ENCODE measurements around the gene RAC2. TPM values are rescaled to one million over a fixed set of nuclear protein-coding genes. Genes with fewer than 3 reads are reported as not detected.

Gene RAC2
- total RNA-seq, 2 donors from 2014 or later = 9.7 to 14.4 TPM

DNA sequence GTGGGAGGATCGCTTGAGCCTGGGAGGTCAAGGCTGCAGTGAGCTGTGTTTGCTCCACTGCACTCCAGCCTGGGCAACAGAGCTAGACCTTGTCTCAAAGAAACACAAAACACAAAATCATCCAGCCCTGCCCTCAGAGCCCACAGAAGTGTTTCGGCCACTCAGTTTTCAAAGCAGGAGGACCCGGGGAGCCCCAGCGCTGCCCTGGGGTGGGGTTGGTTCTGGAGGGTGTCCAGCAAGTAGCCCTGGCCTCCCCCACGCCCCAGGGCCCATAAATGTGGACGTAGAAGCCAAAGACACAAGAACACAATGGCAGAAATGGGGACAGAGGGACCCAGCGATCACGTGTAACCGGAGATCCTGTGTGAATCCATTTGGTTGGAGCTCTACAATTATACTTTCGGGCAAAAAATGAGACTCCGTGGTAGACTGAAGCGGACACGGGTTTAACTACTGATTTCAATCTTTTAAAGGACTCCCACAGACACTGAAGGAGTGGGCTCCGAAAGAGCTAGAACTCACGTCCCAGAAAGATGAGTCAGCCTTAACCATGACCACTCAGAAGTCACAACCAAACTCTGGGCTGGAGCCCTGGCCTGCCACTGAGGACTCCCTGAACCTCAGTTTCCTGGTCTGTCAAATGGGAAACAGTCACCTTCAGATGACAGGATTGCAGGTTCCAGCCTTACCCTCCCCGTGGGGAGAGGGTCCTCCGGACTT is 29.2 kb upstream of the RAC2 start:
- Histone ChIP-seq H3K9me3 (no peaks in the 10 kb centered on the region), H3K4me3 (no peak overlapping the region), H3K27me3 (replicated peaks; ENCODE audit: insufficient read depth) (peaks cover 4% of the 10 kb centered on the region), H3K4me1 (replicated peaks) (no peaks in the 10 kb centered on the region), H3K36me3 (no peaks in the 10 kb centered on the region), H3K27ac (no peak overlapping the region)
- 48% methylated on average over 17 of the region's 17 CpGs for WGBS
- intact Hi-C loops (cut with DNase I) = no loop called here
- DNase-seq (ENCODE audit: low spot score) = no peak
- TF ChIP-seq, protein P1, sequence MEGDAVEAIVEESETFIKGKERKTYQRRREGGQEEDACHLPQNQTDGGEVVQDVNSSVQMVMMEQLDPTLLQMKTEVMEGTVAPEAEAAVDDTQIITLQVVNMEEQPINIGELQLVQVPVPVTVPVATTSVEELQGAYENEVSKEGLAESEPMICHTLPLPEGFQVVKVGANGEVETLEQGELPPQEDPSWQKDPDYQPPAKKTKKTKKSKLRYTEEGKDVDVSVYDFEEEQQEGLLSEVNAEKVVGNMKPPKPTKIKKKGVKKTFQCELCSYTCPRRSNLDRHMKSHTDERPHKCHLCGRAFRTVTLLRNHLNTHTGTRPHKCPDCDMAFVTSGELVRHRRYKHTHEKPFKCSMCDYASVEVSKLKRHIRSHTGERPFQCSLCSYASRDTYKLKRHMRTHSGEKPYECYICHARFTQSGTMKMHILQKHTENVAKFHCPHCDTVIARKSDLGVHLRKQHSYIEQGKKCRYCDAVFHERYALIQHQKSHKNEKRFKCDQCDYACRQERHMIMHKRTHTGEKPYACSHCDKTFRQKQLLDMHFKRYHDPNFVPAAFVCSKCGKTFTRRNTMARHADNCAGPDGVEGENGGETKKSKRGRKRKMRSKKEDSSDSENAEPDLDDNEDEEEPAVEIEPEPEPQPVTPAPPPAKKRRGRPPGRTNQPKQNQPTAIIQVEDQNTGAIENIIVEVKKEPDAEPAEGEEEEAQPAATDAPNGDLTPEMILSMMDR (IDR thresholded peaks at IDR 0.05) = no peak
- TF ChIP-seq POLR2AphosphoS5 (IDR thresholded peaks at IDR 0.05) (no peak), POLR2A (IDR thresholded peaks at IDR 0.05) (no peak)

DNA sequence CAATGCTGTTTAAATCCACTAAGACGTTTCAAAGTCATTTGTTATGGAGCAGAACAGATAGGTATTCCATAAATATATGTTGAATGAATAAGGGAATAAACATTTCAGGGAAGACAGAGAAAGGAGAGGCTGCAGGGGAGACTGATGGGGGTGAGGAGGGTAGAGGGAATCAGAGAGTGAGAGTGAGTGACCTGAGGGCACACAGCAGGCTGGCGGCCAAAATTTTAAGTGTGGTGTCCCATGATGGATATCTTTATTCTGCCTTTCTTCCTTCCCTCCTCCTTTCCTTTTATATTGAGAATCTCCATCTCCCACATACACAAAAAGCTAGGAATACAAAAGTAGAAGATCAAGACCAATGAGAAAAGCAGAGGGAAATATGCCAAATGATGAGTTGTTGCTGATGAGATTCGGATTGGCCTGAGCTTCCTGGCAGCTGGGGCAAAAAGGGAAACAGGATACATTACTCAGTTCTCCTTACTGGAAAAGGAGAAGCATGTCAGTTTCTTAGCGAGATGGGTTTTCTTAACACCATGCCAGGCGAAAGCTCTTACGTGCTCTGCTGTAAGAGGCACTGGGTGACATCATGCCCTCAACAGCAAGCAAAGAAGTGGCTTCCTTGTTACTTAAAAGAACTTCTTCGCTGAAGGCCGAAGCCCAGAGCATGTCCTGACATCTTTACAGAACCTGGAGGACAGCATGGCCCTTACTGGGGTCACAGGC is 27.0 kb upstream of the RAC2 start:
- DNase-seq (ENCODE audit: low spot score) = no peak
- intact Hi-C loops (cut with DNase I) = no loop called here
- H3K9me3 ChIP-seq = no peaks in the 10 kb centered on the region
- peaks cover 4% of the 10 kb centered on the region for H3K27me3 ChIP-seq (replicated peaks; ENCODE audit: insufficient read depth)
- WGBS = 75% methylated on average over 8 of the region's 8 CpGs
- H3K27ac ChIP-seq = no peak overlapping the region
- TF ChIP-seq, protein P1 (IDR thresholded peaks at IDR 0.05) = no peak
- TF ChIP-seq POLR2AphosphoS5 (IDR thresholded peaks at IDR 0.05) (no peak), POLR2A (IDR thresholded peaks at IDR 0.05) (no peak)
- H3K36me3 ChIP-seq = no peaks in the 10 kb centered on the region
- no peaks in the 10 kb centered on the region for H3K4me1 ChIP-seq (replicated peaks)
- H3K4me3 ChIP-seq = no peak overlapping the region

DNA sequence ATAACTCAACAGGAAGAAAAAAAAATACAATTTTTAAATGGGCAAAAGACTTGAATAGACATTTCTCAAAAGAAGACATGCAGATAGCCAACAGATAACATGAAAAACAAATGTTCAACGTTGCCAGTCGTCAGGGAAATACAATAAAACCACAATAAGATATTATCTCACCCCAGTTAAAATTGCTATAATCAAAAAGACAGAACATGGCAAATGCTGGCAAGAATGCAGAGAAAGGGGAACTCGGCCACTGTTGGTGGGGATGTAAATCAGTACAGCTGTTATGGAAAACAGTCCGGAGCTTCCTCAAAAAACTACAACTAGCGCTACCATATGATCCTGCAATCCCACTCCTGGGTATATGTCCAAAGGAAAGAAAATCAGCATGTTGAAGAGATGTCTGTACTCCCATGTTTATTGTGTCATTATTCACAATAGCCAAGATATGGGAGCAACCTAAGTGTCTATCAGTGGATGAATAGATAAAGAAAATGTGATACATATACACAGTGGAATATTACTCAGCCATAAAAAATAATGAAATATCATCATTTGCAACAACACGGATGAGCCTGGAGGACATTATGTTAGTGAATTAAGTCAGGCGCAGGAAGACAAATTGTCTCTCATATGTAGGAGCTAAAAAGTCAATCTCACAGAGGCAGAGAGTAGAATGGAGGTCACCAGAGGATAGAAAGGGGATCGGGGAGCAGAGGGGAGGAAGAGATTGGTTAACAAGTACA is 26.0 kb upstream of the RAC2 start:
- peaks cover 4% of the 10 kb centered on the region for H3K27me3 ChIP-seq (replicated peaks; ENCODE audit: insufficient read depth)
- DNase-seq (ENCODE audit: low spot score) = no peak
- intact Hi-C loops (cut with DNase I) = no loop called here
- H3K36me3 ChIP-seq = no peaks in the 10 kb centered on the region
- H3K9me3 ChIP-seq = no peaks in the 10 kb centered on the region
- H3K27ac ChIP-seq = no peak overlapping the region
- no peaks in the 10 kb centered on the region for H3K4me1 ChIP-seq (replicated peaks)
- 47% methylated on average over 8 of the region's 8 CpGs for WGBS
- H3K4me3 ChIP-seq = no peak overlapping the region
- TF ChIP-seq, protein P1 (IDR thresholded peaks at IDR 0.05) = no peak
- TF ChIP-seq POLR2AphosphoS5 (IDR thresholded peaks at IDR 0.05) (no peak), POLR2A (IDR thresholded peaks at IDR 0.05) (no peak)

DNA sequence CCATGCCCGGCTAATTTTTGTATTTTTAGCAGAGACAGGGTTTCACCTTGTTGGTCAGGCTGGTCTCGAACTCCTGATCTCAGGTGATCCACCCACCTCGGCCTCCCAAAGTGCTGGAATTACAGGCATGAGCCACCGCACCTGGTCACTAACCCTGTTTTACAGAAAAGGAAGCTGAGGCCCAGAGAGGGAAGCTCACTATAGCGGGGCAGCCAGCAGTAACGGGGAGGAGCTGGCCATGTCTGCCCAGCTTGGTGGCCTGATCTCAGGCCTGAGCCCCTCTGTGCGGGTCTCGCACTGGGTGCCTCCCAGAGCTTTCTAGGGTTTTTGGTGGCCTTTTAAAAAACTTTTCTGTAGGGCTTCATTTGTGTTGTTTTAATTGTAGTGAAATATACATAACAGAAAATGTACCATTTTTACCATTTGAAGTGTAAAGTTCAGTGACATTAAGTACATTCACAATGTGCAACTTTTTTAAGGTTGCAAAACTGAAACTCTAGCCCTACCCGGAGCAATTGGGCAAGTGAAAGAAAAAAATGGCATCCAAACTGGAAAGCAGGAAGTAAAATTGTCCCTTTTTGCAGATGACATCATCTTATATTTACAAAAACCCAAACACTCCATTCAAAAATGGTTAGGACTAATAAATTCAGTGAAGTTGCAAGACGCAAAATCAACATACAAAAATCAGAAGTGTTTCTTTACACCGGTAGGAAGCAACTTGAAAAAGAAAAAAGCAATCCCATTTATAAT is 23.8 kb upstream of the RAC2 start:
- H3K36me3 ChIP-seq = no peaks in the 10 kb centered on the region
- no peak for DNase-seq (ENCODE audit: low spot score)
- H3K27ac ChIP-seq = no peak overlapping the region
- intact Hi-C loops (cut with DNase I) = no loop called here
- no peaks in the 10 kb centered on the region for H3K4me1 ChIP-seq (replicated peaks)
- H3K4me3 ChIP-seq = no peak overlapping the region
- WGBS = 69% methylated on average over 11 of the region's 11 CpGs
- TF ChIP-seq POLR2AphosphoS5 (IDR thresholded peaks at IDR 0.05) = no peak
- no peak for TF ChIP-seq POLR2A (IDR thresholded peaks at IDR 0.05)
- TF ChIP-seq, protein P1 (IDR thresholded peaks at IDR 0.05) = no peak
- no peaks in the 10 kb centered on the region for H3K27me3 ChIP-seq (replicated peaks; ENCODE audit: insufficient read depth)
- H3K9me3 ChIP-seq = no peaks in the 10 kb centered on the region
